Measurements from ENCODE around the gene DXO. TPM values are rescaled to one million over a fixed set of nuclear protein-coding genes. Genes with fewer than 3 reads are reported as not detected.

DXO gene
- total RNA-seq, 1 experiment from 2014 or later = 38.1 TPM

DNA sequence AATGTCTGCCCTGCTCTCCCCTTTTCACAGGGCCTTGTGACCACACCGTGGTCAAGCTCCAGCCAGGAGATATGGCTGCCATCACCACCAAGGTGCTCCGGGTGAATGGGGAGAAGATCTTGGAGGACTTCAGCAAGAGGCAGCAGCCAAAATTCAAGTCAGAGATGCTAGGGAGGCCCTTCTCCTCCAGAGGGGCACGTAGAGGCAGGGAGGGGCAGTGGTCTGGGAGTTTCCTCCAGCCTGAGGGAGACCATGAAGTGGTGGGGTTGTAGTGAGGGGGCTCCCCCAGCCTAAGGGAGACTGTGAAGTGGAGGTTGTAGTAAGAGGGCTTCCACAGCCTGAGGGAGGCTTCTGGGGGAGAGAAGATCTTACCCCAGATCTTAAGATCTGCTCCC lies 4.0 kb downstream of the DXO start:
- H3K36me3 ChIP-seq (ENCODE audit: control insufficient read depth, insufficient read depth, low read length) = peaks cover 11% of the 10 kb centered on the region; the same call in 1 of the 2 replicates
- CTCF ChIA-PET = interaction anchor here (0.6 kb wide), 1 partner anchor 192 kb away, joined by 7 read pairs; no protein-coding TSS in a partner anchor

DNA sequence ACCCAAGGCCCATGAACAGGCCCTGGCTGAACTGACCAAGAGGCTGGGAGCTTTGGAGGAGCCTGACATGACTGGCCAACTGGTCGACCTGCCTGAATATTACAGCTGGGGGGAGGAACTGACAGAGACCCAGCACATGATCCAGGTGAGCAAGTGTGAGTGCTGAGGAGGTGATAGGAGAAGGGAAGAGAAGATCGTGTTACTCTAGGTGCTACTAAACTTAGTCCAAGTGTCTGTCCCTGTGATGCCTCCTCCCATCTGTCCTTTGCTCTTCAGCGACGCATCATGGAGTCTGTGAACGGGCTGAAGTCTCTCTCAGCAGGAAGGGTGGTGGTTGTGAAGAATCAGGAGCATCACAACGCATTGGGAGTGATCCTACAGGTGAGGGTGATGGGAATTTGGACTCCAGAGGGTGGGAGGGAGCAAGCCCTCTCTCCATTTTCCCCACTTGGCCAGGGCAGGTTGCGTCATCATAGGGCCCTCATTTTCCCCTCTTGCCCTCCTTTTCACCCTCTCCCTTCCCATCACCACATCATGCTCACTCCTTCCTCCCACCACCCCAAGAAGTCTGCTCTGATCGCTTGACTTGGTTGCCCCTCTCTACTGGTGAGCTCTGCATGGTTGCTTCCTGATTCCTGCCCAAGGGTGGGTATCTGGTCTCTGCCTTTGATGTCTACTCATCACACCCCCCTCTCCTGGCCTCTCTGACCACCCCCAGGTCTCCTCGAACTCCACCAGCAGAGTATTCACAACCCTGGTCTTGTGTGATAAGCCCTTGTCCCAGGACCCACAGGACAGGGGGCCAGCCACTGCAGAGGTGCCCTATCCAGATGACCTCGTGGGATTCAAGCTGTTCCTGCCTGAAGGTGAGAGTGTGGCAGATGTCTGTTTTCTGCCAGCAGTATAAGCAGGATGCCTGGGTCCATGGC lies 4.7 kb downstream of the DXO start:
- intact Hi-C loops (cut with micrococcal nuclease; ENCODE audit: unreplicated experiment) = no loop called here
- Histone ChIP-seq H3K36me3 (ENCODE audit: control insufficient read depth, insufficient read depth, low read length) (peaks cover 11% of the 10 kb centered on the region; the same call in 1 of the 2 replicates), H3K4me1 (ENCODE audit: control insufficient read depth, insufficient read depth, low read length) (peaks cover 6% of the 10 kb centered on the region; the same call in 1 of the 2 replicates), H3K9me3 (ENCODE audit: control insufficient read depth, insufficient read depth, low read depth, low read length) (no peaks in the 10 kb centered on the region), H3K27ac (ENCODE audit: low read length) (no peak overlapping the region), H3K27me3 (ENCODE audit: control insufficient read depth, insufficient read depth, low read length) (no peaks in the 10 kb centered on the region), H3K4me3 (ENCODE audit: low read depth in 2 of 2, low read length in 2 of 2) (no peak overlapping the region)
- CTCF ChIA-PET = interaction anchor here (0.6 kb wide), 1 partner anchor 192 kb away, joined by 7 read pairs; no protein-coding TSS in a partner anchor
- ATAC-seq (no peak), DNase-seq (ENCODE audit: low read depth, low spot score) (no peak)
- no TSS peak for BruUV-seq (replicated peaks)
- TF ChIP-seq, protein P1, sequence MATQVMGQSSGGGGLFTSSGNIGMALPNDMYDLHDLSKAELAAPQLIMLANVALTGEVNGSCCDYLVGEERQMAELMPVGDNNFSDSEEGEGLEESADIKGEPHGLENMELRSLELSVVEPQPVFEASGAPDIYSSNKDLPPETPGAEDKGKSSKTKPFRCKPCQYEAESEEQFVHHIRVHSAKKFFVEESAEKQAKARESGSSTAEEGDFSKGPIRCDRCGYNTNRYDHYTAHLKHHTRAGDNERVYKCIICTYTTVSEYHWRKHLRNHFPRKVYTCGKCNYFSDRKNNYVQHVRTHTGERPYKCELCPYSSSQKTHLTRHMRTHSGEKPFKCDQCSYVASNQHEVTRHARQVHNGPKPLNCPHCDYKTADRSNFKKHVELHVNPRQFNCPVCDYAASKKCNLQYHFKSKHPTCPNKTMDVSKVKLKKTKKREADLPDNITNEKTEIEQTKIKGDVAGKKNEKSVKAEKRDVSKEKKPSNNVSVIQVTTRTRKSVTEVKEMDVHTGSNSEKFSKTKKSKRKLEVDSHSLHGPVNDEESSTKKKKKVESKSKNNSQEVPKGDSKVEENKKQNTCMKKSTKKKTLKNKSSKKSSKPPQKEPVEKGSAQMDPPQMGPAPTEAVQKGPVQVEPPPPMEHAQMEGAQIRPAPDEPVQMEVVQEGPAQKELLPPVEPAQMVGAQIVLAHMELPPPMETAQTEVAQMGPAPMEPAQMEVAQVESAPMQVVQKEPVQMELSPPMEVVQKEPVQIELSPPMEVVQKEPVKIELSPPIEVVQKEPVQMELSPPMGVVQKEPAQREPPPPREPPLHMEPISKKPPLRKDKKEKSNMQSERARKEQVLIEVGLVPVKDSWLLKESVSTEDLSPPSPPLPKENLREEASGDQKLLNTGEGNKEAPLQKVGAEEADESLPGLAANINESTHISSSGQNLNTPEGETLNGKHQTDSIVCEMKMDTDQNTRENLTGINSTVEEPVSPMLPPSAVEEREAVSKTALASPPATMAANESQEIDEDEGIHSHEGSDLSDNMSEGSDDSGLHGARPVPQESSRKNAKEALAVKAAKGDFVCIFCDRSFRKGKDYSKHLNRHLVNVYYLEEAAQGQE (IDR thresholded peaks at IDR 0.05; ENCODE audit: insufficient read depth in 1 of 2, low read depth in 2 of 2, low read length in 1 of 2) = no peak
- TF ChIP-seq SIN3A (IDR thresholded peaks at IDR 0.05; ENCODE audit: borderline replicate concordance, insufficient read depth, low read depth, low read length) = no peak
- TF ChIP-seq POLR2AphosphoS5 (IDR thresholded peaks at IDR 0.05; ENCODE audit: low read depth, low read length) = no peak
- TF ChIP-seq, protein P2, sequence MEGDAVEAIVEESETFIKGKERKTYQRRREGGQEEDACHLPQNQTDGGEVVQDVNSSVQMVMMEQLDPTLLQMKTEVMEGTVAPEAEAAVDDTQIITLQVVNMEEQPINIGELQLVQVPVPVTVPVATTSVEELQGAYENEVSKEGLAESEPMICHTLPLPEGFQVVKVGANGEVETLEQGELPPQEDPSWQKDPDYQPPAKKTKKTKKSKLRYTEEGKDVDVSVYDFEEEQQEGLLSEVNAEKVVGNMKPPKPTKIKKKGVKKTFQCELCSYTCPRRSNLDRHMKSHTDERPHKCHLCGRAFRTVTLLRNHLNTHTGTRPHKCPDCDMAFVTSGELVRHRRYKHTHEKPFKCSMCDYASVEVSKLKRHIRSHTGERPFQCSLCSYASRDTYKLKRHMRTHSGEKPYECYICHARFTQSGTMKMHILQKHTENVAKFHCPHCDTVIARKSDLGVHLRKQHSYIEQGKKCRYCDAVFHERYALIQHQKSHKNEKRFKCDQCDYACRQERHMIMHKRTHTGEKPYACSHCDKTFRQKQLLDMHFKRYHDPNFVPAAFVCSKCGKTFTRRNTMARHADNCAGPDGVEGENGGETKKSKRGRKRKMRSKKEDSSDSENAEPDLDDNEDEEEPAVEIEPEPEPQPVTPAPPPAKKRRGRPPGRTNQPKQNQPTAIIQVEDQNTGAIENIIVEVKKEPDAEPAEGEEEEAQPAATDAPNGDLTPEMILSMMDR (IDR thresholded peaks at IDR 0.05) = no peak
- no peak for TF ChIP-seq TCF7L2 (IDR thresholded peaks at IDR 0.05; ENCODE audit: low read depth, low read length)
- POLR2A ChIA-PET = no interaction called here
- in situ Hi-C loops (cut with HindIII; ENCODE audit: low pct_unique_long_range_greater_than_20kb, low sequenced_read_pairs) = no loop called here

More for the DNA sequence above, 4.0 kb downstream of the DXO start:
- BruUV-seq (replicated peaks) = no TSS peak
- ATAC-seq (no peak), DNase-seq (ENCODE audit: low read depth, low spot score) (no peak)
- Histone ChIP-seq H3K27me3 (ENCODE audit: control insufficient read depth, insufficient read depth, low read length) (no peaks in the 10 kb centered on the region), H3K4me3 (ENCODE audit: low read depth in 2 of 2, low read length in 2 of 2) (no peak overlapping the region), H3K27ac (ENCODE audit: low read length) (no peak overlapping the region), H3K4me1 (ENCODE audit: control insufficient read depth, insufficient read depth, low read length) (peaks cover 6% of the 10 kb centered on the region; the same call in 1 of the 2 replicates), H3K9me3 (ENCODE audit: control insufficient read depth, insufficient read depth, low read depth, low read length) (no peaks in the 10 kb centered on the region)
- TF ChIP-seq TCF7L2 (IDR thresholded peaks at IDR 0.05; ENCODE audit: low read depth, low read length) (no peak), SIN3A (IDR thresholded peaks at IDR 0.05; ENCODE audit: borderline replicate concordance, insufficient read depth, low read depth, low read length) (no peak), POLR2AphosphoS5 (IDR thresholded peaks at IDR 0.05; ENCODE audit: low read depth, low read length) (no peak)
- TF ChIP-seq, protein P2 (IDR thresholded peaks at IDR 0.05) = no peak
- TF ChIP-seq, protein P1 (IDR thresholded peaks at IDR 0.05; ENCODE audit: insufficient read depth in 1 of 2, low read depth in 2 of 2, low read length in 1 of 2) = no peak
- intact Hi-C loops (cut with micrococcal nuclease; ENCODE audit: unreplicated experiment) = no loop called here
- POLR2A ChIA-PET = no interaction called here
- in situ Hi-C loops (cut with HindIII; ENCODE audit: low pct_unique_long_range_greater_than_20kb, low sequenced_read_pairs) = no loop called here
